A673 (cell line): ENCODE measurements around the gene SLC5A6.

Experiments
- EZH2 ChIP-seq: fragments of 200-600 bp; sonication (generic); IDR thresholded peaks from 2 replicates; pipeline ENCODE4 v1.6.1; 2017; ENCODE audit warnings: borderline replicate concordance, low read depth, mild to moderate bottlenecking, mixed read lengths, antibody characterized with exemption, low read length; ENCODE audit not compliant: poor library complexity, severe bottlenecking
- TF ChIP-seq, protein P1 (sequence below): fragments of 300-800, 200-600 bp; sonication (generic); conservative IDR thresholded peaks from 2 replicates; pipeline ENCODE4 v1.5.1; 2017; ENCODE audit warnings: low read depth, mild to moderate bottlenecking, antibody characterized with exemption, low read length, moderate library complexity, mixed read lengths

DNA sequence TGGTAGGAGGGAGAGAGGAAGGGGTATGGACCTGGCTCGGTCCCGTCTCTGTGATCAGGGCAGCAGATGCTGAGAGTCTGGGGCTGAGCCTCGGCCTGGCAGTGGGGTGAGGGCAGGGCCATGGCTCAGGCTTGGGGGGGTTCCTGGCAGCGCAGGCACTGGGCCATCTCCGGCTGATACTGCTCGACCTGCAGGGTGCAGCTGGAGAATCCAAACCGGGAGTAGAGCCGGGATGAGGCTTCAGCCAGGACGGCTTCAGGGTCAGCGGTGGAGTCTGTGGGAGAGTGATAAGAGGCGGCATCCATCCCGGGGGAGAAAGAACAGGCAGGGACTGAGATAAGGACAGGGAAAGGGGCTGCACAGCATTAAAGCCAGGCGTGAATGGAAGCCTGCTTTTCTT is 43.1 kb upstream of the SLC5A6 start:
- TF ChIP-seq, protein P1, sequence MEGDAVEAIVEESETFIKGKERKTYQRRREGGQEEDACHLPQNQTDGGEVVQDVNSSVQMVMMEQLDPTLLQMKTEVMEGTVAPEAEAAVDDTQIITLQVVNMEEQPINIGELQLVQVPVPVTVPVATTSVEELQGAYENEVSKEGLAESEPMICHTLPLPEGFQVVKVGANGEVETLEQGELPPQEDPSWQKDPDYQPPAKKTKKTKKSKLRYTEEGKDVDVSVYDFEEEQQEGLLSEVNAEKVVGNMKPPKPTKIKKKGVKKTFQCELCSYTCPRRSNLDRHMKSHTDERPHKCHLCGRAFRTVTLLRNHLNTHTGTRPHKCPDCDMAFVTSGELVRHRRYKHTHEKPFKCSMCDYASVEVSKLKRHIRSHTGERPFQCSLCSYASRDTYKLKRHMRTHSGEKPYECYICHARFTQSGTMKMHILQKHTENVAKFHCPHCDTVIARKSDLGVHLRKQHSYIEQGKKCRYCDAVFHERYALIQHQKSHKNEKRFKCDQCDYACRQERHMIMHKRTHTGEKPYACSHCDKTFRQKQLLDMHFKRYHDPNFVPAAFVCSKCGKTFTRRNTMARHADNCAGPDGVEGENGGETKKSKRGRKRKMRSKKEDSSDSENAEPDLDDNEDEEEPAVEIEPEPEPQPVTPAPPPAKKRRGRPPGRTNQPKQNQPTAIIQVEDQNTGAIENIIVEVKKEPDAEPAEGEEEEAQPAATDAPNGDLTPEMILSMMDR, result no peak
- no peak for TF ChIP-seq EZH2
